ENCODE measurements around the gene DCUN1D5.
"Not testable (repeated sequence)": the region's sequence is repeated elsewhere in the genome, so short reads cannot be mapped to it uniquely, and the experiment has no call there.

DCUN1D5 gene

DNA sequence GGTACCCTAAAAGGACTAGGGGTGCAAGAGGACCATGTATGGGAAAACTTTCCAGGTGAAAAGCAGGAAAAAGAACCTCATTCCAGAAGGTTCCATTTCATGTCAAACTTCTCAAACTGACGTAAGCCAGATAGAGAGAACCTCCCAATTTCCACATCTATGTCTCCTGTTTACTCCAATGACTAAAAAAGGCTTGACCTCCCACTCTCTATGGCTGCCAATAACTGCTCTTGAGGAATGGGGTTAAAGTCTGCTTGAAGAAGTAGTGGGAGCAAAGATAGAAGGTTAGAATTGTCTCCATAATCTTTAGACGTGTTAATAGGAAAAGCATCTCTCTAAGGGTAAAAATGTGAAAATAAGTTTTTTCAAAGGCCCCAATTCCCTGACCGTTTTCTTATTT lies 38.0 kb downstream of the DCUN1D5 start:
- DNase-seq = no peak

DNA sequence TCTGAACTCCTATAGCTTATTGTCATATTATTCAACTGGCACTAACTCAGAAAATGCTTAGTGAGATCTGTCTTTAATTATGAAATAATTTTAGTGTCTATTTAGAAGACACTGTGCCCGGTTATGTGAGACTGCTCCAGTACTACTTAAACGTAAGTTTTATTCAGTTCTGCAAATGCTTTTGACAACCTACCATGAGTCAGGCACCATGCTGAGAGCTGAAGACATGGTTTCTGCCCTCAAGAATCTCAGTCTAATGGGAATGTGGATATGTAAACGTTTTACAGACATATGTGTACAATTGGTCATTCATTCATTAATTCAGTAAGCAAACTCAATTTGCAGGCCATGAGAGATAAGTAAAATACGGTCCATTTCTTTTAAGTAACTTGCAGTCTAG lies 40.0 kb downstream of the DCUN1D5 start:
- DNase-seq = no peak

DNA sequence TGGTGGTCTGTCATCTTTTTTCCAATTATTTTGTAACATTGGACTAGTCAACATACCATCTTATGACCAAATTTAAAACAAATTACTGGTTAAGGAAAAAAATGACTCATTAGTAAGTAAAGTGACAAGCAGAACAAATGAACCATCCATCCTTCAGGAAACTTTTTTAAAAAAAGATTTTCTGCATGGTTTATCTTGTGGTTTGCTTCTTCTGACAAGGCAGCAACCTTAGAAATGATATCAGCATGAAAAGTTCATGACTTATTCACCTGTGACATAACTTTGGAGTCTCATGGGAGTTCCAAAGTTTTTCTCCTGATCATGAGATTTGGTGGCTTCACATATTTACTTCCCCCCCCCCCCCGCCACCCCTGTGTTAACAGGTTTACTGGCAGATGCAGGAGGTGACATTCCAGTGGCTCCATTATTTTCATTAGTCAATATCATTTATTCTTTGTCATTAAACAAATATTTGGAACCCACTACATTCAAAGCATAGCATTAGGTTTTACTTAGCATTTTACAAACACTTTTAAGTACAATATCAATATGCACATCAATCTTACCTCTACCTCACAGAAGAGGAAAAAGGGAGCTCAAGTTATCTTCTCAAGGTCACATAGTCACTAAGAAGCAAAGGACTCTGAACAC lies 40.7 kb downstream of the DCUN1D5 start:
- no peak for DNase-seq

DNA sequence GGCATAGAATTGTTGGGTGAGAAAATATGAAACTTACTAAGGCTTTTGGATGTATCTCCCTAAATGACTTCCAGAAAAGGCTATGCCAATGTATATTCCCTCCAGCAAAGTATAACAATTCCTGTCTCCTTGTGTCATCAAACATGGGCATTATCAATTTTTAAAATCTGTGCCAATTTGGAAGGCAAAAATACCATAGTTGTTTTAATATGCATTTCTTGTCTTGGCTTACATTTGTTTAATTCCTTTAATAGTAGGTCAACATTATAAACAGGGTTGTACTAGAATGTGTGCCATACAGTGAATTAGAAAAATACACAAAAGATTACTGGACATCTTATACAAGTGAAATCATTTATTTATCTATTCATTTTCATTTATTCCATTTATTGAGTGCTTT lies 41.6 kb downstream of the DCUN1D5 start:
- DNase-seq = no peak

DNA sequence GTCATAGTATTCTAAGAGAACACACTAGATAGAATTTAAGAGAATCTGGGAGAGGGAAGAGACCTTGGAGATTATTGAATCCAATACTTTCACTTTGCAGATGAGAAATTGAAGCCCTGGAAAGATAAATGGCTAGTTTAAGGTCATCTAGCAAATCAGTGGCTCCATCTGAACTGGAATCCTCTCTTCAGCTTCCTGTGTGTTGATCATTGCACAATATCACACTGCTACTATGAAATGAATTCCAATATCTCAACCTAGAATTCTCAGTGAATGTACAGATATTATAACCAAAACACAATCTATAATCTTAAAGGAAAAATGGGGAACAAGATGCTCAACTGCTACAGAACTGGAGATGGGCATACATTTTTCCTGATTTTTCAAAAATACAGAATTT lies 44.1 kb downstream of the DCUN1D5 start:
- DNase-seq = no peak

DNA sequence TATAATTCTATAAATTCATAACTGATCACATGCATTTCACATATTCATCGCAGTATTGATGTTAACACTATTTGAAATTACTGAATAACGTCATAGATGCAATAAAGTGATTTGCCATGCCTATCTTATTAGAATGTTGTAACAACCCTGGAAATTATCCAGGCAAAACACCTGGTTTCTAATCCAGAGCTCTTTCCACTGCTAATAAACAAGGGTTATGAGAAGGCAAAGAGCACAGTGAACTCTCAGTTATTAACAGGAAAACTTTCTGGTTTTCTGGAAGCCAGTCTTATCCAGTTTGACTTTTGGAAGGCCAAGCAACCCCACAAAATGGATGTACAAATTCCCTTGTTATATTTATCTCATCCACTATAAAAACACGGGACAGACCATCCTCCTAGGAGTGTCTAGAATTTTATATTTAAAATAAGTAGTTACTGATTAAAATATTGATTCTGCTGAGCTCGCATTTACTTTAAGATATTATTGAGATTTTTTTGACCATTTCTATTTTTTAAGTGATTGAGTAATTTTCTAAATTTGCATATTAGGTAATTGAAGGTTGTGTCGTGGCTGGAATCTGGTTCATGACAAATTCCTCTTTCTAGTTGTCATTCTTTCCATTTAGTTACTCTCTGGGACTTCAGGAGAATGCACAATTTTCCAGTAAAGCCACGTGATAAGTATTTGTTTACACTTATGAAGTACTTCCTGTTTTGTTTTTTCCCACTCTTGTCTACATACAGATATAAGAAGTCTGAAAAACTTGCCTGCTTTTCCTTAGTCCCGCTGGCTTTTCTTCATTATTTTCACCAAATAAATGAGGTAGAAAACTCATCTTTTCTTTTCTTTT lies 47.9 kb downstream of the DCUN1D5 start:
- DNase-seq = no peak

DNA sequence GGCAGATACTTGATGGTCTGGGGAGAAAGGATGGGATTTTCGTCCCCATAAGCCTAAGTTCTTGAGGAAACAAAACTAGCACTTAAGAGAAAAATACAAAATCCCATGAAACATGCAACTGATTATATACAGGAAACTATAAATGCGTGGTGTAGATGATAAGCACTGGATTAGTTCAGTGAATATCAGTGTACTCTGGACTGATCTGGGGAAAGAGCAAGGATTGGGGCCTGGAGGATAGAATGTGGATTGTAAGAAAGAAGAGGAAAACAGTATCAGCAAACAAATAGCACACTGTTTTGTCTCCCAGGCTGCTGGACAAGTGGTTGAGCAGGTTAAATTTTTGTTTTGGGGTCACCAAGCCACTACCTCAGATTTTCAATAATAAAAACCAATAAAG lies 49.8 kb downstream of the DCUN1D5 start:
- no peak for DNase-seq

DNA sequence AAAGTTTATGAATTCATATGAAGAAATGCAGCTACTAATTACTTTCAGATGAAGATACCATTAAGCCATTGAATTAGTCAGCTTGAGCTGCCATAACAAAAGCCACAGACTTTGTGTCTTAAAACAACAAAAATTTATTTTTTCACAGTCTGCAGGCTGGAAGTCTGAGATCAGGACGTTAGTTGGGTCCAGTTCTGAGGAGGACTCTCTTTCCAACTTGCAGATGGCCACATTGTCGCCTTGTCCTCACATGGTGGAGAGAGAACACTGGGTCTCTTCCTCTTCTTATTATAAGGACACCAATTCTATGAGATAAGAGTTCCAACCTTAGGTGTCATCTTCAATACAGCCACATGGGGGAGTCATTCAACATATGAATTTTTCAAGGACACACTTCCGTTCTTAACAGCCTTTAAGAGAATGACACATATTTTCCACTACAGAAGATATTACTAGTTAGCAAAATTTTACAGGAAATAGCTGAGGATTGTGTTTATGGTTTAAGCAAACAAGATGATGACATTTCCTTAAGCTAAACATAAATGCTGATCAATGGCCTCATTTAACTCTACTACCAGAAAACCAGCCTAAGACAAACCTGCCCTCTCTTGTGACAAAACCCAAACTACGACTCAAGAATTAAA lies 56.0 kb downstream of the DCUN1D5 start:
- peak; percentile 41 to 67 for DNase-seq

DNA sequence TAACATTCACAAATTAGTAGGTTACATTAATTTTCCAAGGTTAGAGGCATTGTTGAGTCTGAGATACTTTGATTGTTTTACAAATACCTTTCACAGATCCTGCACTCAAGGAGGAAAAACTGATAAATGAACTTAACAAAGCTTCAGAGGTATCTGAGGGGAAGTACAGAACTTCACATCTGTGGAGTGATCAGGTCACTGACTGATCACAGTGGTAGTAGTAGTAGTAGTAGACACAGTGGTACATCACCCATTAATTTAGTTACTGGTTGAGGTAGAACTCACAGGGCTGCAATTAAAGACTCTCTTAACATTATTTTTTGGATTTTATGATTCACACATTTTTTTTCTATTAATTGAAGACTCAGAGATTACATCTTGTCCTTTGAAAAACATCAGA lies 56.7 kb downstream of the DCUN1D5 start:
- DNase-seq = no peak

DNA sequence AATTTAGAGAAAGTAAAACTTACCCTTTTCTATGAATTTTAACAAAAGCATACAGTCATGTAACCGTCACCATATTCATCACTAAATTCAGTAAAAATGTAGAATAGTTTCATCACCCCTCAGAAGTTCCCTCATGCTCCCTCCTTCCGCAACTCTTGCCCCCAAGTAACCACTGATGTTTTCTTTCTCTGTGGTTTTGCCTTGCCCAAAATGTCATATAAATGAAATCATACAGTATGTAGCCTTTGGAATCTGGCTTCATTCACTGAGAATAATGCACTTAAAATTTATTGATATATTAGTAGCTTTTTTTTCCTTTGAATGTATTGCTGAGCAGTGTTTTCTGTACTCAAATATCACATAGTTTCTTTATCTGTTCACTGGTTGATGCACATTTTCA lies 60.1 kb downstream of the DCUN1D5 start:
- no peak for DNase-seq

DNA sequence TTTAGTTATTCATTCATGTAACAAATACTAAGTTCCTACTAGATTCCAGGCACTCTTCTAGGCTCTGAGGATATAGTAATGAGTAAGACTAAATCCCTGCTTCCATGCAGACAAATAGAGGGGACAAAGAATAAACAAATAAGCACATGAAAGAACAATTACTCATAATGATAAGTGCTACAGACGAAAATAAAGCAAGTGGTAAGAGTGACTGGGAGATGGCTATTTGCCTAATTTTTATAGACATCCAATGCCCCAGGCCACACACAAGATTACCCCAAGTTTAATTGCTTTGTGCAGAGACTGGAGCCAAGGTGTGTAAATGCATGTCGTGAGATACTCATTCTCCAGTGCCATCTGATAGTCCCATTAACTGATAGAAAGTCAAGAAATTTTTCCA lies 62.6 kb downstream of the DCUN1D5 start:
- no peak for DNase-seq

DNA sequence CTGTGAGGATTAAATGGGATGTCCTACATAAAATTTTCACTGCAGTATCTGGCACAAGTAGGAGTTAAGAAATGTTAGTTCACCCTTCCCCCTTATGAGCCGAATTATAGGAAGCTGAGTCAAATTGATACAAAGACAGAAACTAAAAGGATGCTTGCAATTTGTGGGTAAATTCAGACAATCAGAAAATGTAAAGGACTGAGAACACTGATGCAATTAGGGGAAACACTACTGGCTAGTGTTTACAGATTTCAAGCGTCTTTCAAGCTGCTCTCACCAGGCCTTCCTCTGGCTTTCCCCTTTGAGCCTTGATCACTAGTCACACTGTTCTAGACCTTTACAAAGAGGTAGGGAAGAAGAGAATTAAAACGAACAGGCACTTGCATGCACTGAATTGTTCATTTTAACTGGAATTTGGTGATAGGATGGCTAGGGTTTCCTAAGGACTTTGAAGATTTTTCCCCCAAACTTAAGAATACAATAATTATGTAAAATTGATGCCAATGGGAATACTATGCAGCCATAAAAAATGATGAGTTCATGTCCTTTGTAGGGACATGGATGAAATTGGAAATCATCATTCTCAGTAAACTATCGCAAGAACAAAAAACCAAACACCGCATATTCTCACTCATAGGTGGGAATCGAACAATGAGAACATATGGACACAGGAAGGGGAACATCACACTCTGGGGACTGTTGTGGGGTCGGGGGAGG lies 63.5 kb downstream of the DCUN1D5 start:
- DNase-seq = not testable (repeated sequence)

DNA sequence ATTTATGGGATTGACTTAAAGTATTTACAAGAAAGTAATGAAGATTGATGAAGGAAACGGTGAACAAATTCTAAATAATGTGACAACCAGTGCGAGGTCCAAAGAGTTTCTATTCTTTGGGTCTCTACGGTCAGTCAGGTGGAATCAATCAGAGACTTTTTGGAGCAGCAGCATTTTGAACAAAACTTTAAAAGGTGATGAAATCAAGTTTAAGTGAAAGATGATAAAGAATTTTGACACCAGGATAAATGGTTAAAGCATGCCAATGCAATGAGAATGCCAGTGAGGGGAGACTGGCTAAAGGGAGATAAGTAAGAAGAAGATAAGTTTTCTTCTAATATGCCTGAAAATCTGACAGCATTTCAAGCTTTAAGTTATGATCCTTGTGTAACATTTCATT lies 67.9 kb downstream of the DCUN1D5 start:
- no peak for DNase-seq

DNA sequence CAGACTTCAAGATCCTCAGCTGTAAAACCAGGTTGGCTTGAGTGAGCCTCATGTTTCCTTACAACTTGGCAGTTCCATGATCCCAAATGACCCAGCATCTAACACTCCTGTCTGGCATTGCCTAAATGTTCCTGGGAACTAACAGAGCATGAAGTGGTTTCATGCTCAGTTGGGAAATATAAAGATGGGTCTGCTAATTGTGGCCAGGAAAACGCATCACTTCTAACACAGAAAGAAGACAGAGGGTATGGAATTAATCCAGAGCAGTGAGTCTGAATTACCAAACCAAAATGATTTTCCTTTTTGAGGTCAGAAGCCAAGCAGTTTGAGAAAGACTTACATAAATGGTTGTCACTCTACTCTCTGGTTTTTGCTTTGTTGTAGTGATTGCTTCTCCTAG lies 75.9 kb downstream of the DCUN1D5 start:
- DNase-seq = no peak

DNA sequence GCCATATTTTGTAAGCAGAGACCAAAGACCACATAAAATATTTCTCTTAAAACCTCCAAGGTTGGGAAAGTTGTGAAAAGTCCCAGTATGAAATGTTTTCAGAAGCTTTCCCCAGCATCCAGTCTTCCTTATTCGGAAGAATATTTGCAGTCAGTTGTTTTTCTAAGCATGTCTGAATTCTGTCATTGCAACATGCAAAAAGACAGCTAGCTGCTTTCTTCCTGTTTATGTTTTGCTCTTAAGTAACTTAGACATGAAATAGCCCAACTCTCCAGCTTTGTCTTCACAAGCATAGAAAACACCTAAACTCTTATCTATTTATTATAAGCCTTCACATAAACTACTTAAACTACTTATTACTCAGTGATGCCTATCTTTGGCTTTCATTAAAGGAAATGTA lies 78.5 kb downstream of the DCUN1D5 start:
- no peak for DNase-seq

Data from activated CD4-positive, alpha-beta T cell treated with anti-CD3 and anti-CD28 coated beads for 4 hours (primary cell).